ENCODE data around the gene SCNM1.
A peak's percentile ranks its signal among the peaks of the same experiment; 100 is the strongest.

The SCNM1 gene

DNA sequence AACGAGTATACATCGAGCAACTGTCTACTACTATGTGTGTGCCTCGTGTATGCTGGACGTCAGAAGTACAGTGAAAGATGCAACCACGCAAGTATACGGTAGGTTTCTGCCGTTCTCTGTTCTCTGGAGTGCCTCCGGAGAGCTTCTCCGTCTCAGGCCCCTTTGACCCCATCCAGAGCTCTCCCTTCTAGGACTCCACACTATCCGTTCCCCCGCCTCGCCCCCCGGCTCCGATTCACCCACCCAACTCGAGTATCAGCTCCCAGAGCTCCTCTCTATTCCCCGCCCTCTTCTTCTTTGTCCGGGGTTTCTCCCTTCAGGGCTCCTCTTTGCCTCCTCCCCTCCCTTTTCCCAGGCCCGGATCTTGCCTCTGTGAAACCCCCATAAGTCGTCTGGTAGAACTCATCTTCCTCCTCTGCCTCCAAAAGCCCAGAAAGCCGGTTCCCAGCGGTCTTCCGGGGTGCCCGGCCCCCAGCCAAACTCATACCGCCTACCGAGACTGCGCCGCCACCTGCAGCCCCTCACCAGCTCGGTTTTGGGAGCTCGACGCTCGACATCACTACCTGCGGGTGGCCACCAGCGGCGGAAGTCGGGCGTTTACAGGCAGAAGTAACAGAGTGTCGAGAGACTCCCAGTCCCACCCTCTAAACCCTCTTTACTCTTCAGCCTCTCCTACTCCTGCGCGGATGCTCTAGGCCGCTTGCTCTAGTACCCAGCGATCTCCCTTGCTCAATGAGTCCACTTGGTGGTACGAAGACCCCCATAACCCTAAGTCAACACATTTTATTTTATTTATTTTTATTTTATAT is 23.9 kb downstream of the SCNM1 start, which contains the start of gene VPS72 (continued):
- TF ChIP-seq SCRT1 (tag by site-specific recombination; IDR thresholded peaks at IDR 0.05; ENCODE audit: borderline replicate concordance) (peak; percentile 95), ZNF501 (tag by site-specific recombination; IDR thresholded peaks at IDR 0.05) (peak; percentile 97), MEIS1 (CRISPR knock-in tag; IDR thresholded peaks at IDR 0.05; ENCODE audit: borderline replicate concordance) (no peak), ZNF175 (tag by site-specific recombination; IDR thresholded peaks at IDR 0.05) (no peak), TCF7L2 (IDR thresholded peaks at IDR 0.05; ENCODE audit: borderline replicate concordance, low read depth, low read length) (no peak), ZNF707 (tag by site-specific recombination; IDR thresholded peaks at IDR 0.05) (no peak), ZSCAN23 (tag by site-specific recombination; IDR thresholded peaks at IDR 0.05) (no peak), ZBTB21 (tag by site-specific recombination; IDR thresholded peaks at IDR 0.05) (no peak), ZNF510 (tag by site-specific recombination; IDR thresholded peaks at IDR 0.05; ENCODE audit: insufficient replicate concordance) (no peak), ZNF404 (tag by site-specific recombination; IDR thresholded peaks at IDR 0.05) (no peak), KLF16 (tag by site-specific recombination; IDR thresholded peaks at IDR 0.05) (peak; percentile 96), ZFHX2 (tag by site-specific recombination; conservative IDR thresholded peaks at IDR 0.05) (0 out of 2 replicates have a peak, but pooled peaks have one; percentile 28), SETDB1 (IDR thresholded peaks at IDR 0.05; ENCODE audit: insufficient read length, low read length) (no peak), ZNF311 (tag by site-specific recombination; IDR thresholded peaks at IDR 0.05; ENCODE audit: borderline replicate concordance) (no peak), ZNF157 (tag by site-specific recombination; IDR thresholded peaks at IDR 0.05) (no peak), ZNF114 (tag by site-specific recombination; IDR thresholded peaks at IDR 0.05) (no peak), ZNF792 (tag by site-specific recombination; IDR thresholded peaks at IDR 0.05) (0 out of 2 replicates have a peak, but pooled peaks have one; percentile 13), ZNF184 (tag by site-specific recombination; IDR thresholded peaks at IDR 0.05) (0 out of 2 replicates have a peak, but pooled peaks have one; percentile 59), ZNF623 (tag by site-specific recombination; IDR thresholded peaks at IDR 0.05) (no peak), ZNF626 (tag by site-specific recombination; IDR thresholded peaks at IDR 0.05) (no peak), HOXD13 (CRISPR knock-in tag; IDR thresholded peaks at IDR 0.05; ENCODE audit: borderline replicate concordance) (no peak), GLIS1 (tag by site-specific recombination; IDR thresholded peaks at IDR 0.05) (peak; percentile 92), ZFP69B (tag by site-specific recombination; IDR thresholded peaks at IDR 0.05) (0 out of 2 replicates have a peak, but pooled peaks have one; percentile 48), ZBTB1 (tag by site-specific recombination; IDR thresholded peaks at IDR 0.05) (no peak), SALL2 (tag by site-specific recombination; IDR thresholded peaks at IDR 0.05; ENCODE audit: borderline replicate concordance) (no peak), WT1 (tag by site-specific recombination; IDR thresholded peaks at IDR 0.05) (peak; percentile 49), ZNF596 (tag by site-specific recombination; IDR thresholded peaks at IDR 0.05) (no peak), ZNF621 (tag by site-specific recombination; IDR thresholded peaks at IDR 0.05) (no peak)
- TF ChIP-seq, protein P1, sequence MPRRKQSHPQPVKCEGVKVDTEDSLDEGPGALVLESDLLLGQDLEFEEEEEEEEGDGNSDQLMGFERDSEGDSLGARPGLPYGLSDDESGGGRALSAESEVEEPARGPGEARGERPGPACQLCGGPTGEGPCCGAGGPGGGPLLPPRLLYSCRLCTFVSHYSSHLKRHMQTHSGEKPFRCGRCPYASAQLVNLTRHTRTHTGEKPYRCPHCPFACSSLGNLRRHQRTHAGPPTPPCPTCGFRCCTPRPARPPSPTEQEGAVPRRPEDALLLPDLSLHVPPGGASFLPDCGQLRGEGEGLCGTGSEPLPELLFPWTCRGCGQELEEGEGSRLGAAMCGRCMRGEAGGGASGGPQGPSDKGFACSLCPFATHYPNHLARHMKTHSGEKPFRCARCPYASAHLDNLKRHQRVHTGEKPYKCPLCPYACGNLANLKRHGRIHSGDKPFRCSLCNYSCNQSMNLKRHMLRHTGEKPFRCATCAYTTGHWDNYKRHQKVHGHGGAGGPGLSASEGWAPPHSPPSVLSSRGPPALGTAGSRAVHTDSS (tag by site-specific recombination; IDR thresholded peaks at IDR 0.05), result 0 out of 2 replicates have a peak, but pooled peaks have one; percentile 43
- TF ChIP-seq, protein P2, sequence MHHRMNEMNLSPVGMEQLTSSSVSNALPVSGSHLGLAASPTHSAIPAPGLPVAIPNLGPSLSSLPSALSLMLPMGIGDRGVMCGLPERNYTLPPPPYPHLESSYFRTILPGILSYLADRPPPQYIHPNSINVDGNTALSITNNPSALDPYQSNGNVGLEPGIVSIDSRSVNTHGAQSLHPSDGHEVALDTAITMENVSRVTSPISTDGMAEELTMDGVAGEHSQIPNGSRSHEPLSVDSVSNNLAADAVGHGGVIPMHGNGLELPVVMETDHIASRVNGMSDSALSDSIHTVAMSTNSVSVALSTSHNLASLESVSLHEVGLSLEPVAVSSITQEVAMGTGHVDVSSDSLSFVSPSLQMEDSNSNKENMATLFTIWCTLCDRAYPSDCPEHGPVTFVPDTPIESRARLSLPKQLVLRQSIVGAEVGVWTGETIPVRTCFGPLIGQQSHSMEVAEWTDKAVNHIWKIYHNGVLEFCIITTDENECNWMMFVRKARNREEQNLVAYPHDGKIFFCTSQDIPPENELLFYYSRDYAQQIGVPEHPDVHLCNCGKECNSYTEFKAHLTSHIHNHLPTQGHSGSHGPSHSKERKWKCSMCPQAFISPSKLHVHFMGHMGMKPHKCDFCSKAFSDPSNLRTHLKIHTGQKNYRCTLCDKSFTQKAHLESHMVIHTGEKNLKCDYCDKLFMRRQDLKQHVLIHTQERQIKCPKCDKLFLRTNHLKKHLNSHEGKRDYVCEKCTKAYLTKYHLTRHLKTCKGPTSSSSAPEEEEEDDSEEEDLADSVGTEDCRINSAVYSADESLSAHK (tag by site-specific recombination; IDR thresholded peaks at IDR 0.05), result no peak
- TF ChIP-seq, protein P3, sequence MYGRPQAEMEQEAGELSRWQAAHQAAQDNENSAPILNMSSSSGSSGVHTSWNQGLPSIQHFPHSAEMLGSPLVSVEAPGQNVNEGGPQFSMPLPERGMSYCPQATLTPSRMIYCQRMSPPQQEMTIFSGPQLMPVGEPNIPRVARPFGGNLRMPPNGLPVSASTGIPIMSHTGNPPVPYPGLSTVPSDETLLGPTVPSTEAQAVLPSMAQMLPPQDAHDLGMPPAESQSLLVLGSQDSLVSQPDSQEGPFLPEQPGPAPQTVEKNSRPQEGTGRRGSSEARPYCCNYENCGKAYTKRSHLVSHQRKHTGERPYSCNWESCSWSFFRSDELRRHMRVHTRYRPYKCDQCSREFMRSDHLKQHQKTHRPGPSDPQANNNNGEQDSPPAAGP (tag by site-specific recombination; IDR thresholded peaks at IDR 0.05), result peak; percentile 91
- TF ChIP-seq, protein P4, sequence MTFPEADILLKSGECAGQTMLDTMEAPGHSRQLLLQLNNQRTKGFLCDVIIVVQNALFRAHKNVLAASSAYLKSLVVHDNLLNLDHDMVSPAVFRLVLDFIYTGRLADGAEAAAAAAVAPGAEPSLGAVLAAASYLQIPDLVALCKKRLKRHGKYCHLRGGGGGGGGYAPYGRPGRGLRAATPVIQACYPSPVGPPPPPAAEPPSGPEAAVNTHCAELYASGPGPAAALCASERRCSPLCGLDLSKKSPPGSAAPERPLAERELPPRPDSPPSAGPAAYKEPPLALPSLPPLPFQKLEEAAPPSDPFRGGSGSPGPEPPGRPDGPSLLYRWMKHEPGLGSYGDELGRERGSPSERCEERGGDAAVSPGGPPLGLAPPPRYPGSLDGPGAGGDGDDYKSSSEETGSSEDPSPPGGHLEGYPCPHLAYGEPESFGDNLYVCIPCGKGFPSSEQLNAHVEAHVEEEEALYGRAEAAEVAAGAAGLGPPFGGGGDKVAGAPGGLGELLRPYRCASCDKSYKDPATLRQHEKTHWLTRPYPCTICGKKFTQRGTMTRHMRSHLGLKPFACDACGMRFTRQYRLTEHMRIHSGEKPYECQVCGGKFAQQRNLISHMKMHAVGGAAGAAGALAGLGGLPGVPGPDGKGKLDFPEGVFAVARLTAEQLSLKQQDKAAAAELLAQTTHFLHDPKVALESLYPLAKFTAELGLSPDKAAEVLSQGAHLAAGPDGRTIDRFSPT (tag by site-specific recombination; IDR thresholded peaks at IDR 0.05), result peak; percentile 78; the same call in 1 of the 2 replicates

All from HEK293 (cell line).